GM18511 (cell line): ENCODE data around the gene SLC66A2.
"Not testable (repeated sequence)": the region's sequence is repeated elsewhere in the genome, so short reads cannot be mapped to it uniquely, and the experiment has no call there.

ENCODE experiments used
- ATAC-seq: cut with Tn5 transposase; IDR thresholded peaks from one replicate; pipeline ENCODE4 v1.9.1; 2021; ENCODE audit warnings: mild to moderate bottlenecking, moderate library complexity; ENCODE audit not compliant: unreplicated experiment

Gene SLC66A2

GRCh38 chr18:79951545-79952455, at the start of gene SLC66A2:
TSS of gene SLC66A2 (minus strand) at chr18:79951653. CDS start at chr18:79950926, 727 bp downstream.
- ATAC-seq = peak; percentile 73

DNA sequence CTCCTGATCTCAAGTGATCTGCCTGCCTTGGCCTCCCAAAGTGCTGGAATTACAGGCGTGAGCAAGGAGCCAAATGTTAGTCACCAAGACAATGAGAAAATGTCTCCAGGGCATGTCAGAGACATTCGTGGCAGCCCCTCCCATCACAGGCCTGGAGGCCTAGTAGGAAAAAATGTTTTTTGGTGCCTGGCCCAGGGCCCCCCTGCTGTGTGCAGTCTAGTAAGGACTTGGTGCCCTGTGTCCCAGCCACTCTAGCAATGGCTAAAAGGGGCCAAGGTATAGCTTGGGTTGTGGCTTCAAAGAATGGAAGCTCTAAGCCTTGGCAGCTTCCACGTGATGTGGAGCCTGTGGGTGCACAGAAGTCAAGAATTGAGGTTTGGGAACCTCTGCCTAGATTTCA, 49.4 kb upstream of the SLC66A2 start:
- ATAC-seq = no peak

- ATAC-seq = not testable (repeated sequence)
These were observed 48.2 kb upstream of the SLC66A2 start for GRCh38 chr18:79999701-80000100.

DNA sequence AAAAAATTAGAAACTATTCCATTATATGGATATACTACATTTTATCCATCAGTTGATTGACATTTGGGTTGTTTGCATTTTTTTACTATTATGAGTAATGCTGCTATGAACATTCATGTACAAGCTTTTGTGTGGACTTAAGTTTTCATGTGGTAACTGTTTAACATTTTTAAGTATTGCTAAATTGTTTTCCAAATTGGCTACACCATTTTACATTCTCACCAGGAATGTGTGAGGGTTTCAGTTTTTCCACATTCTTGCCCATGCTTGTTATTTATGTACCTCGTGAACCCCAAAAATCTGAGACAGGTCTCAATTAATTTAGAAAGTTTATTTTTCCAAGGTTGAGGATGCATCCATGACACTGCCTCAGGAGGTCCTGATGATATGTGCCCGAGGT, 40.0 kb upstream of the SLC66A2 start:
- ATAC-seq = no peak

DNA sequence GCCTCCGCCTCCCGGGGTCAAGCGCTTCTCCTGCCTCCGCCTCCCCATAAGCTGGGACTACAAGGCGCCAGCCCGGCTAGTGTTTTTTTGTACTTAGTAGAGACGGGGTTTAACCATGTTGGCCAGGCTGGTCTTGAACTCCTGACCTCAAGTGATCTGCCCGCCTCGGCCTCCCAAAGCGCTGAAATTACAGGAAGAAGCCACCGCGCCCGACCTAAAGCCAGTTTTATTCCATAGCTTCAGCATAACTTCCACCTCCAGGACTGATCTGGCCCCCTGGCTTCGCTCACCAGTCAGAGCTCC, 37.7 kb upstream of the SLC66A2 start:
- ATAC-seq = peak; percentile 4

- peak; percentile 98 for ATAC-seq
These were observed 37.2 kb upstream of the SLC66A2 start, which contains the start of gene TXNL4A for GRCh38 chr18:79988451-79989194. TSS of gene TXNL4A (minus strand) at chr18:79988563. CDS start at chr18:79988392, 171 bp downstream.

DNA sequence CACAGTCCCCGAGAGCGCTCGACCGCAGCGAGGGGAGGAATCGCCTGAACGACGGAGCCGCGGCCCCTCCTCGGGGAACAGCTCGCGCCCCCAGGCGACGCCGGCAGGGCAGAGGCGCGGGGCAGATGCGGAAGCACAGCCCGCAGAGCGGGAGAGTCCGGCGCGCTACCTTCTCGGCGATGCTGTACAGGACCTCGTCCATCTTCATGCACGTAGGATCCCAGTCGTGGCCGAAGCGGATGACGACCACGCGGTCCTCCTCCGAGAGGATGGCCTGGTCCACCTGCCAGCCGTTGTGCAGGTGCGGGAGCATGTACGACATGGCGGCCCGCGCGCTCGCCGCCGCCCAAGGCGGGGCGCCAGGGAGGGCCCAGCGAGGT, 36.6 kb upstream of the SLC66A2 start:
- peak; percentile 70 for ATAC-seq

- no peak for ATAC-seq
These were observed 36.1 kb upstream of the SLC66A2 start for GRCh38 chr18:79987566-79987965.

DNA sequence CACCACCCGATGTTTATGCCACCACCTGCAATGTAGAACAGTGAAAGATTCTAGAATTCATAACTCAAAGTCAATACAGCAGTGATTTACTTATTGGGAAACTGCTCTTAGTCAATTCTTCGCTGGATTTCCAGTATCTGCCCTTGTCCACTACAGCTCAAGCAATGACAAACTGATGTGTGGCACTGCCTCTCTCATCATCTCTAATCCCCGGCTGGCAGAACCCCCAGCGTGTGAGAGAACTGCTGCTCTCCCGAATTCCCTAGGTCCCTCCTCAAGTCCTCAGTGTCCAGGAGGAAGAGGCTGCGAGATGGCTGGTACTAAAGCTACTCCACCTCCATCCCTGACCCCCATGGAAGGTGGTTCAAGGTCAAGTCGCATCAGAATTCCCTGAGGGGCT, 35.3 kb upstream of the SLC66A2 start:
- ATAC-seq = no peak

DNA sequence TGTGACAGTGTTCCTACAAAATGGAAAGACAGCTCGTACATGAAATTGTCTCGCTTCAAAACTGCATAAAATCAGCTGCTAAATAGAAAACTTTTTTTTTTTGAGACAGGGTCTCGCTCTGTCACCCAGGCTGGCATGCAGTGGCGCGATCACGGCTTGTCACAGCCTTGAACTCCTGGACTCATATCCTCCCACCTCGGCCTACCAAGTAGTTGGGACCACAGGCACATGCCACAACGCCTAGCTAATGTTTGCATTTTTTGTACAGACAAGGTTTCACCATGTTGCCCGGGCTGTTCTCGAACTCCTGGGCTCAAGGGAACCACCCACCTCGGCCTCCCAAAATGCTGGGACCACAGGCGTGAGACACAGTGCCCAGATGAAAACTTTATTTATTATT, 33.7 kb upstream of the SLC66A2 start:
- no peak for ATAC-seq

- no peak for ATAC-seq
These were observed 32.3 kb upstream of the SLC66A2 start for GRCh38 chr18:79983793-79984192.

- no peak for ATAC-seq
These were observed 31.8 kb upstream of the SLC66A2 start for GRCh38 chr18:79983253-79983652.

GRCh38 chr18:79982736-79983135, 31.3 kb upstream of the SLC66A2 start:
- no peak for ATAC-seq

GRCh38 chr18:79980585-79980984, 29.1 kb upstream of the SLC66A2 start:
- ATAC-seq = no peak

GRCh38 chr18:79979843-79980242, 28.4 kb upstream of the SLC66A2 start:
- no peak for ATAC-seq

- no peak for ATAC-seq
These were observed 24.7 kb upstream of the SLC66A2 start for GRCh38 chr18:79975985-79976680.

- ATAC-seq = no peak
These were observed 23.6 kb upstream of the SLC66A2 start for GRCh38 chr18:79975043-79975442.

DNA sequence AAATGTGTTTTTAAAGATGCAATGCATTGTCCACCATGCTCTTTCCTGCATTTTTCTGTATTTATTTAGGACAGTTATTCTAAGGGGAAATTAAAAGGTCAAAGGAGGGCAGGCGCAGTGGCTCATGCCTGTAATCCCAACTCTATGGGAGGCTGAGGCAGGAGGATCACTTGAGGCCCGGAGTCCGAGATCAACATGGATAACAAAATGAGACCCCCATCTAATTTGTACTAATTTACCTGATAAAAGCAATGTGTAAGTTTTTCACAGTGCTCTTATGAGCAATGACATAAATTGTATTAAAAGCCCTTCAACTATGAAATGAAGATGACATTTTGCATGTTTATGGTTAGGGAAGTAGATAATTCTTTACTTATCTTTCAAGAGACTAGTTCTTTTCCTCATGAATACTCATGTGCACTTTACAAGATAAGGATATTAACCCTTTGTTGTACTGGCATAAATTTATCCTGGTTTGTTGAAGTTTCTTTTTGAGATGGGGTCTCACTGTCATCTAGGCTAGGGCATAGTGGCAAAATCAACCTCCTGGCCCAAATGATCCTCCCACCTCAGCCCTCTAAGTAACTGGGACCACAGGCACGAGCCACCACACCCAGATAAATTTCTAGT, 22.7 kb upstream of the SLC66A2 start:
- ATAC-seq = no peak

DNA sequence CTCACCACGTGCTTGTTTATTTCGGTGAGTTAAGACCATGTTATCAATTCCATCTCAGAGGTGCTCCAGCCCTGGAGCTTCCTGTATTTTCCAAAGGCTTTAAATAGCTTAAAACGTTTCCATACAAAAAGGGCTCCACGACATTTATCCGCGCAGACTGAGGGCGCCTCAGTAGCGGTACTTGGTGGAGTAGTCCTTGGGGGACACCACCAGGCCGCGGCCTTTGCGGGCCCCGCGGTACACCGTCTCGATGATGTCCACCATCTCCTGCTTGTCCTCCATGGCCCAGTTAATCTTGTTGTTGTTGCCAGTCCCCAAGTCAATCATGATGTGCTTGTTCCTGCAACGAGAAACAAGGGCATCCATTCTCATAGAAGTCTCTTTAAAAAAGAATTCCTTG, 22.1 kb upstream of the SLC66A2 start:
- ATAC-seq = no peak

DNA sequence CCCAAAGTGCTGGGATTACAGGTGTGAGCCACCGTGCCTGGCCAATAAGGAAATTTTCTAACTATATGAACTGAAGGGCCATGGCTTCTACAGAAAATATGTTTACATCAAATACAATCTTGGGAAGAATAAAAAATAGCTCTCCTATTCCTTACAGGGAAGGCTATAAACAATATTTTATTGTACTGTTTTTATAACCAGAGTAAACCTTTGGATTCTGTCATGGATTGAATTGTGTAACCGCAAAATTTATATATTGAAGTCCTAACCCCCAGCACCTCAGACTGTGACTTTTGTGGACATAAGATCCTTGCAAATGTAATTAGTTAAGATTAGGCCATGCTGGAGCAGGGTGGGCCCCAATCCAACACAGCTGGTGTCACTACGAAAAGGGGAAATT, 21.3 kb upstream of the SLC66A2 start:
- no peak for ATAC-seq

- no peak for ATAC-seq
These were observed 20.5 kb upstream of the SLC66A2 start for GRCh38 chr18:79971986-79972385.
